GM18858 (cell line): ENCODE measurements around the gene UGT1A9.

ENCODE experiments used
- ATAC-seq: cut with Tn5 transposase; IDR thresholded peaks from one replicate; pipeline ENCODE4 v1.9.1; 2021; ENCODE audit not compliant: unreplicated experiment

The UGT1A9 gene

GRCh38 chr2:233756429-233757081 is 84.9 kb downstream of the UGT1A9 start:
- ATAC-seq = no peak

DNA sequence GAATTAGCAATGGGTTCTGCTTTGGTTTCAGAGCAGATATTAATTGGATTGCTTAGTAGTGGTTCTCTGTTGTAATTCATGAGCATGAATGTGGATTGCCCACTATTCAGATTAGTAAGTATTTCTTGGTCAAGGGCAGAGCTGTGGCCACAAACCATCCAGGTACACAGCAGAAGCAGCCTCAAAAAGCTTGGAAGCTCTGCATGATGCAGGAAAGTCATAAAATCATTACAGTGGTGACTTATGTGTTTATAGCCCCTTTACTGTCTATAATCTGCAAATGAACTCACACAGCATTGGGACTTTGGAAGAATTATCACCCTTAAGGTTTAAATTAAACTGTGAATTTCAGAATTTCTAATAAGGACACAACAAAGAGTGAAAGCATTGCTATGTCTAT is 86.4 kb downstream of the UGT1A9 start:
- no peak for ATAC-seq

DNA sequence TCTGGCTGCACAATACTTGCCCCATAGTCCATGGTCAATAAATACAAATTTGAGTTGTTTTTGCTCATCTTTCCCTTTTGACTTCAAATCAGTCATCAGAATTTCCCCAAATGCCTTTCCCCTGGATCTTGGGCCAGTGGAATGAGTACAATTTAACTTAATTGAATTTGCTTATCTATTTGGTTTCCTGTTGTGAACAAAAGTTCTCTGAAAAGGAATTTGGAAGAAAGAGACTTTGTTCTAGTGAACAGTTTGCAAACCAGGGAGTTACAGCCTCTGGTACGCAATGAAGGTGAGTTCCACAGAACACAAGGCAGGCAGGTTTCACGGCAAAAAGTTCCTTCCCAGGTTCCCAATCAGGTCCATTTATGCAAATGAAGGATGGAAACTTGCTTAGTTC is 87.2 kb downstream of the UGT1A9 start:
- no peak for ATAC-seq

DNA sequence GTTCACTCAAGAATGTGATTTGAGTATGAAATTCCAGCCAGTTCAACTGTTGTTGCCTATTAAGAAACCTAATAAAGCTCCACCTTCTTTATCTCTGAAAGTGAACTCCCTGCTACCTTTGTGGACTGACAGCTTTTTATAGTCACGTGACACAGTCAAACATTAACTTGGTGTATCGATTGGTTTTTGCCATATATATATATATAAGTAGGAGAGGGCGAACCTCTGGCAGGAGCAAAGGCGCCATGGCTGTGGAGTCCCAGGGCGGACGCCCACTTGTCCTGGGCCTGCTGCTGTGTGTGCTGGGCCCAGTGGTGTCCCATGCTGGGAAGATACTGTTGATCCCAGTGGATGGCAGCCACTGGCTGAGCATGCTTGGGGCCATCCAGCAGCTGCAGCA is 88.3 kb downstream of the UGT1A9 start, which contains the start of gene UGT1A1:
UGT1A1 (plus strand) TSS at position 228 of the 400 bp plus-strand sequence; CDS start at position 246, 18 bp downstream.
- ATAC-seq = no peak

GRCh38 chr2:233761040-233761769 is 89.5 kb downstream of the UGT1A9 start:
- no peak for ATAC-seq

DNA sequence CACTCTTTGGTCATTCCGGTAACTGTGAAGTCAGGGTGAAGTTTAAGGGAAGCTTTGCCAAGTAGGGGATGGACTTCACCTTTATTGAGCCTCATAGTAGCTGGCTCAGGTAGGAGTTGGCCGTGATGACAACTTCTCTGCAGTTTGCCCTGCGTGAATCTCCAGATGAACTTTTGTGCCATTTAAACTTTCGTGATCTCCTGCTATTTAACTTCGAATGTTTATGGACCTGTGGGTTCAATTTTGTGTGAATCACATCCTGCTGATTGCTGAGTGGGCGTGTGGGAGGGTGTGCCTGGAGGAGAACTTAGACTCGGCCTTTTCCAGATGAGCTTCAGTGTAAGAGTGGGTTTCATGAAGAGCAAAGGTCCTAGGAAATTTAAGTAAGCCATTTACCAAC is 92.6 kb downstream of the UGT1A9 start:
- no peak for ATAC-seq

GRCh38 chr2:233764761-233765160 is 93.1 kb downstream of the UGT1A9 start:
- no peak for ATAC-seq

DNA sequence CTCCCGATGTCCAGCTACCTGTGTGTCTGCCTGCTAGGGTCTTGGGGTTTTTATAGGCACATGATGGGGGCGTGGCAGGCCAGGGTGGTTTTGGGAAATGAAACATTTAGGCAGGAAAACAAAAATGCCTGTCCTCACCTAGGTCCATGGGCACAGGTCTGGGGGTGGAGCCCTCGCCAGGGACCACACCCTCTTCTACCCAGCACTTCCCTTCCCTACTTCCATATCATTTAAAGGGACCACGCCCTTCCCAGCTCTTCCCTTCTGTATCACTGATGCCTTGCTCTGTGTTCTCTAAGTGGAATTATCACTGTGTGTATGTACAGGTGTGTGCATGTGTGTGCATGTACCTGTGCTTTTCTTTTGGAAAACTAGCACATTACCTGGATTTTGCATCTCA is 94.7 kb downstream of the UGT1A9 start:
- no peak for ATAC-seq

GRCh38 chr2:233768076-233768475 is 96.4 kb downstream of the UGT1A9 start:
- ATAC-seq = no peak

GRCh38 chr2:233769260-233769659 is 97.6 kb downstream of the UGT1A9 start:
- no peak for ATAC-seq

DNA sequence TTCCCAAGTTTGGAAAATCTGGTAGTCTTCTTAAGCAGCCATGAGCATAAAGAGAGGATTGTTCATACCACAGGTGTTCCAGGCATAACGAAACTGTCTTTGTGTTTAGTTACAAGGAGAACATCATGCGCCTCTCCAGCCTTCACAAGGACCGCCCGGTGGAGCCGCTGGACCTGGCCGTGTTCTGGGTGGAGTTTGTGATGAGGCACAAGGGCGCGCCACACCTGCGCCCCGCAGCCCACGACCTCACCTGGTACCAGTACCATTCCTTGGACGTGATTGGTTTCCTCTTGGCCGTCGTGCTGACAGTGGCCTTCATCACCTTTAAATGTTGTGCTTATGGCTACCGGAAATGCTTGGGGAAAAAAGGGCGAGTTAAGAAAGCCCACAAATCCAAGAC is 100.5 kb downstream of the UGT1A9 start:
- no peak for ATAC-seq

DNA sequence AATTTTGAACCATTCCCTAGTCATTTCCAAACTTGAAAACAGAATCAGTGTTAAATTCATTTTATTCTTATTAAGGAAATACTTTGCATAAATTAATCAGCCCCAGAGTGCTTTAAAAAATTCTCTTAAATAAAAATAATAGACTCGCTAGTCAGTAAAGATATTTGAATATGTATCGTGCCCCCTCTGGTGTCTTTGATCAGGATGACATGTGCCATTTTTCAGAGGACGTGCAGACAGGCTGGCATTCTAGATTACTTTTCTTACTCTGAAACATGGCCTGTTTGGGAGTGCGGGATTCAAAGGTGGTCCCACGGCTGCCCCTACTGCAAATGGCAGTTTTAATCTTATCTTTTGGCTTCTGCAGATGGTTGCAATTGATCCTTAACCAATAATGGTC is 100.9 kb downstream of the UGT1A9 start:
- no peak for ATAC-seq

DNA sequence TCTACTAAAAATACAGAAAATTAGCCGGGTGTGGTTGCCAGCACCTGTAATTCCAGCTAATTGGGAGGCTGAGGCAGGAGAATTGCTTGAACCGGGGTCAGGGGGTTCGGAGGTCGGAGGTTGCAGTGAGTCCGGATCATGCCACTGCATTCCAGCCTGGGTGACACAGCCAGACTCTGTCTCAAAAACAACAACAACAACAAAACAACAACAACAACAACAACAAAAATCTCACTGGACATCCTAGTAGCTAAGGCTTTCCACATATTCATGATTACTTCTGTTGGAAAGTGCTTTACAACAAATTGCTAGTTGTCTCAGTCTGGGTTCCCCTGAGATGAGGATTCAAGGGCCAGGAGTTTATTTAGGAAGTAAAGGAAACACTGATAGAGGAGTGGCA is 102.2 kb downstream of the UGT1A9 start:
- no peak for ATAC-seq

DNA sequence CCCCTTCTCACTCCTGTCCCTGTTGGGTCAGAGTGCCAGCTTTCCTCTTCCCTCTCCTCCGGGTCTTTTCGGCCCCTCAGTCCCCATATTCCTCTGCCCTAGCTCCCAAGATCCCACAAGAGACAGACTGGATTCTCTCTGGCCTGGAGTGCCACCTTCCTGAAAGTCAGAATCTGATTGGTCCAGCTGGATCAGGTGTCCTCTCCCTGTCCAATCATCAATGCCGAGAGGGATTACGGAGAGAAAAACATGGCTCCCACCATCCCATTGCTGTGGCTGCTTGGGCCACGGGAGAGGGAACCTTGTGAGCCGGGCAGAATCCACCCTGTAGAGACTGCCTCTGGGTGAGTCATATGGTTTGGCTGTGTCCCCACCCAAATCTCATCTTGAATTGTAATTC is 103.7 kb downstream of the UGT1A9 start:
- ATAC-seq = no peak

GRCh38 chr2:233778030-233778429 is 106.3 kb downstream of the UGT1A9 start, which contains the start of gene MROH2A:
Gene MROH2A, plus strand, starts transcription at chr2:233778330. Its CDS starts 1,029 bp downstream, at chr2:233779359.
- no peak for ATAC-seq

- ATAC-seq = no peak
These were observed 108.0 kb downstream of the UGT1A9 start for GRCh38 chr2:233779722-233780121.

GRCh38 chr2:233780771-233781170 is 109.1 kb downstream of the UGT1A9 start:
- no peak for ATAC-seq

DNA sequence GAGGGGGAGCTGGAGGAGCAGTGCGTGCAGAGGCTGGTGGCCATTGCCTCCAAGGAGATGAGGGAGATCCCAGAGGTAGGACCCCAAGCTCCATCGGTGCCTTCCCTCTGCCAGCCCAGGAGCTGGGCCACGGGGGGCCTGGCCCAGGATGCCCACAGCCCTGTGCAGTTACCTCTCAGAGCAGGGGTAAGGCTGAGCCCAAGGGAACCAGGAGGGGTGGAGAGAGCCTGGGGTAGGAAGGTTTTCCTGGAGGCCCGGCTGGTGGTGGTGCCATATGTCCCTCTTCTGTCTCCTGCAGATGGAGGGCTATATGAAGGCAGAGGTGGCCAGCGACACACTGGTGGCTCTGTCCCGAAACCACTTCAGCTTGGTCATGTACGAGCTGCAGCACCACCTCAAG is 117.9 kb downstream of the UGT1A9 start:
- ATAC-seq = no peak

GRCh38 chr2:233791151-233791882 is 119.6 kb downstream of the UGT1A9 start:
- no peak for ATAC-seq

DNA sequence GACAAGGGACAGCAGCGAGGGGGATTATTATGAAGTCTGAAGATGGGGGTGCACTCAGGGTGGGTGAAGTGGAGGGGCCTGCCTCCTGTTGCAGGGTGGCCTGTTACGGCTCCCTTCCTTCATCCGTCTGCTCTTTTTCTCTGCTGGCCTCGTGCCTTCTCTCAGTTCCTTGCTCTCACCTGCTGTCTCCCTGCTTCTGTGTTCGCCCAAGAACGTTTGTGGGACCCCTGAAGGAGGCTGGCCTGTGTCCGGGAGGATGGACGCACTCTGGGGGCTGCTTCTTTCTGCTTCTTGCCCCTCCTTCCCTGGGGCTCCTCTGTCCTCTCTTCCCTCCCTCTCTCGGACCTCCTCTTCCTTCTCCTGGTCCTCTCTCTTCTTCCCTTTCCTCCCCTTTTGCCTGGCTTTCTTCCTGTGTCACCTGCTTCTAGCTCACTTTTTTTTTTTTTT is 120.2 kb downstream of the UGT1A9 start:
- no peak for ATAC-seq

DNA sequence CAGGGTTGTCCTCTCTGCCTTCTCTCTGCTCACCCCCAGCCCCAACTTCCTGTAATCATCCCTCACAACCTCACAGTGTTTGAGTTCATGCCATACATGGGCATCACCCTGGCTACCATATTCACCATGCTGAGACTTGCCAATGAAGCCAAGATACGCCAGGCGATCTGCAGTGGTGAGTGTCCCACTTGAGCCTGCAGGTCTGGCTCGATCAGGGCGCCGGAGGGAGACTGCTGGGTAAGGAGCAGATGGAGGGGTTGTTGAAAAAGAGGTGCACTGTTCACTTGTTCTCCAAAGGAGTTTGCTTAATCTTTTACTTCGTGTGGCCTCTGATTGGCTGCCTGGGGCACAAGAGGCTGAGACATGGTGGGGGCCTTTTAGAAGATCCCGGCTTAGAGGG is 121.0 kb downstream of the UGT1A9 start:
- ATAC-seq = no peak
